Neural crest cell (in vitro differentiated cells): ENCODE measurements around the gene EPHA1. TPM values are rescaled to one million over a fixed set of nuclear protein-coding genes. Genes with fewer than 3 reads are reported as not detected.
A peak's percentile ranks its signal among the peaks of the same experiment; 100 is the strongest.

Experiments used
- DNase-seq: peaks from one replicate; pipeline ENCODE4 v3.0.0; 2021; ENCODE audit warnings: low read depth, mixed read lengths, low spot score
- H3K27ac Mint-ChIP-seq: one replicate; pipeline ENCODE4 v1.8.0; 2021; ENCODE audit warnings: mild to moderate bottlenecking, mixed read lengths; ENCODE audit not compliant: unreplicated experiment
- H3K27me3 Mint-ChIP-seq: 2 replicates; pipeline ENCODE4 v1.8.0; 2021; ENCODE audit warnings: low read depth, mild to moderate bottlenecking, mixed read lengths
- H3K36me3 Mint-ChIP-seq: 2 replicates; pipeline ENCODE4 v1.8.0; 2021; ENCODE audit warnings: low read depth, mild to moderate bottlenecking, mixed read lengths
- H3K4me1 Mint-ChIP-seq: 2 replicates; pipeline ENCODE4 v1.8.0; 2021; ENCODE audit warnings: mixed read lengths
- H3K4me3 Mint-ChIP-seq: one replicate; pipeline ENCODE4 v1.8.0; 2021; ENCODE audit warnings: mild to moderate bottlenecking, mixed read lengths
- H3K9me3 Mint-ChIP-seq: 2 replicates; pipeline ENCODE4 v1.8.0; 2021; ENCODE audit warnings: mixed read lengths
- long read RNA-seq: library from polyadenylated mRNA; unstranded; transcript quantifications from one replicate; pipeline ENCODE4 v2.0.0, GENCODE V29; 2020
- total RNA-seq: library from RNA; stranded (reverse); gene quantifications from 2 replicates; pipeline ENCODE4 v1.2.1, GENCODE V29; 2021
- TF ChIP-seq, protein P1 (sequence below): fragments of 200-600 bp; sonication (generic); conservative IDR thresholded peaks from 2 replicates; pipeline ENCODE4 v1.5.0; 2021; ENCODE audit warnings: antibody characterized with exemption, mild to moderate bottlenecking

The EPHA1 gene
- total RNA-seq = not detected in 2 replicates
- long read RNA-seq = 0 reads

DNA sequence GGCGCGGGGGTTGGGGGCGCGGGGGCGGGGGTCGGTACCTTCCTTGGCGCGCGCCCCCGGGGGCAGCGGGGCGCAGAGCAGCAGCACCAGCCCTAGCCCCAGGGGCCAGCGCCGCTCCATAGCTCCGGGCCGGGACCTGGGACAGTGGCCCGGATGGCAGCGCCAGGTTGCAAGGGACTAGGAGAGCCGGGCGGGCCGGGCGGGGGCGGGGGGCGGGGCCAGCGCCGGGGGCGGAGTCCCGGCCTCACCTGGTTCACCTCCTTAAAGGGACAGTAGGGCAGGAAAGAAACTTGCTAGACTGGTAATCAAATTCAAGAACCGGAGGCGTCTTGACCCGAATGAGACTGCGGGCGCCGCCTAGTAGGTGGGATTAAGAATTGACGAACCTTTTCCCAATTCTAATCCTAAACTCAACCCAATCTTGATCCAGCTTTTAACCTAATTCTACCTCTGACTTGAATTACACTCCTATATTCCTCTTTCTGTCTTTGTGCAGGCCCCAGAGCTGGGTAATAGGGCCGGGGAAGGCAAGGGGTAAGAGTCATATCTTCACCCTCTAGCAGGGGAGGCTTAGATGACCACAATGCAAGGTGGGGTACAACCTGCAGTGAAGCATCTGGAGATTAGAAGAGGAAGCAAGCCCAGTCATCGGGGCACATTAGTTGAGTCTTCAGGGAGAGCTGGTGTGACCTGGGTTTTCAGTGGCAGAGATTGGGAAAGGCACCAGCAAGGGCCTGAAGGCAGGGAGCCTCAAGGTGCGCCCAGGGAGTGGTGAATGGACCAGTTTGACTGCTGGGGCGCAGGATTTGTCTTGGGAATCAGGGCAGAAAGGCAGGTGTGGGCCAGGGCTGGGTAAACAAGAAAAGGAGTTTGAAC lies at the start of gene EPHA1:
EPHA1 (minus strand) TSS at position 171 of the 876 bp plus-strand sequence; CDS start at position 120, 51 bp downstream.
- Mint-ChIP-seq H3K4me1 (peaks cover 38% of the 10 kb centered on the region), H3K27ac (no peak within 1 kb of the TSS), H3K9me3 (no peaks in the 10 kb centered on the region)

GRCh38 chr7:143458263-143458662 lies 49.6 kb upstream of the EPHA1 start:
- DNase-seq = no peak
- Mint-ChIP-seq H3K4me3 (no peak overlapping the region), H3K4me1 (peaks cover 11% of the 10 kb centered on the region), H3K27me3 (no peaks in the 10 kb centered on the region), H3K9me3 (peaks cover 6% of the 10 kb centered on the region), H3K36me3 (peaks cover 3% of the 10 kb centered on the region), H3K27ac (no peak overlapping the region)
- TF ChIP-seq, protein P1, sequence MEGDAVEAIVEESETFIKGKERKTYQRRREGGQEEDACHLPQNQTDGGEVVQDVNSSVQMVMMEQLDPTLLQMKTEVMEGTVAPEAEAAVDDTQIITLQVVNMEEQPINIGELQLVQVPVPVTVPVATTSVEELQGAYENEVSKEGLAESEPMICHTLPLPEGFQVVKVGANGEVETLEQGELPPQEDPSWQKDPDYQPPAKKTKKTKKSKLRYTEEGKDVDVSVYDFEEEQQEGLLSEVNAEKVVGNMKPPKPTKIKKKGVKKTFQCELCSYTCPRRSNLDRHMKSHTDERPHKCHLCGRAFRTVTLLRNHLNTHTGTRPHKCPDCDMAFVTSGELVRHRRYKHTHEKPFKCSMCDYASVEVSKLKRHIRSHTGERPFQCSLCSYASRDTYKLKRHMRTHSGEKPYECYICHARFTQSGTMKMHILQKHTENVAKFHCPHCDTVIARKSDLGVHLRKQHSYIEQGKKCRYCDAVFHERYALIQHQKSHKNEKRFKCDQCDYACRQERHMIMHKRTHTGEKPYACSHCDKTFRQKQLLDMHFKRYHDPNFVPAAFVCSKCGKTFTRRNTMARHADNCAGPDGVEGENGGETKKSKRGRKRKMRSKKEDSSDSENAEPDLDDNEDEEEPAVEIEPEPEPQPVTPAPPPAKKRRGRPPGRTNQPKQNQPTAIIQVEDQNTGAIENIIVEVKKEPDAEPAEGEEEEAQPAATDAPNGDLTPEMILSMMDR = no peak

More for the DNA sequence above, at the start of gene EPHA1:
- Mint-ChIP-seq H3K4me3 (peak within 1 kb of the TSS; percentile 62), H3K27me3 (peaks cover 32% of the 10 kb centered on the region), H3K36me3 (no peaks in the 10 kb centered on the region)
- DNase-seq = no peak
- TF ChIP-seq, protein P1 = peak; percentile 65

GRCh38 chr7:143456992-143457793 lies 48.5 kb upstream of the EPHA1 start:
- H3K4me3 Mint-ChIP-seq = no peak overlapping the region
- peaks cover 7% of the 10 kb centered on the region for H3K9me3 Mint-ChIP-seq
- TF ChIP-seq, protein P1 = no peak
- no peak overlapping the region for H3K27ac Mint-ChIP-seq
- H3K27me3 Mint-ChIP-seq = no peaks in the 10 kb centered on the region
- DNase-seq = no peak
- H3K36me3 Mint-ChIP-seq = peaks cover 3% of the 10 kb centered on the region
- peaks cover 15% of the 10 kb centered on the region for H3K4me1 Mint-ChIP-seq

GRCh38 chr7:143455942-143456341 lies 47.3 kb upstream of the EPHA1 start:
- Mint-ChIP-seq H3K4me1 (peaks cover 15% of the 10 kb centered on the region), H3K36me3 (peaks cover 3% of the 10 kb centered on the region), H3K27me3 (no peaks in the 10 kb centered on the region), H3K9me3 (peaks cover 7% of the 10 kb centered on the region), H3K27ac (no peak overlapping the region), H3K4me3 (no peak overlapping the region)
- TF ChIP-seq, protein P1 = no peak
- no peak for DNase-seq

- Mint-ChIP-seq H3K27ac (no peak overlapping the region), H3K27me3 (no peaks in the 10 kb centered on the region), H3K9me3 (peaks cover 5% of the 10 kb centered on the region), H3K4me1 (peaks cover 15% of the 10 kb centered on the region), H3K36me3 (no peaks in the 10 kb centered on the region), H3K4me3 (no peak overlapping the region)
- DNase-seq = no peak
- TF ChIP-seq, protein P1 = no peak
Observed at GRCh38 chr7:143455491-143455890, 46.8 kb upstream of the EPHA1 start.
